ENCODE measurements around the gene LGR4.

DNA sequence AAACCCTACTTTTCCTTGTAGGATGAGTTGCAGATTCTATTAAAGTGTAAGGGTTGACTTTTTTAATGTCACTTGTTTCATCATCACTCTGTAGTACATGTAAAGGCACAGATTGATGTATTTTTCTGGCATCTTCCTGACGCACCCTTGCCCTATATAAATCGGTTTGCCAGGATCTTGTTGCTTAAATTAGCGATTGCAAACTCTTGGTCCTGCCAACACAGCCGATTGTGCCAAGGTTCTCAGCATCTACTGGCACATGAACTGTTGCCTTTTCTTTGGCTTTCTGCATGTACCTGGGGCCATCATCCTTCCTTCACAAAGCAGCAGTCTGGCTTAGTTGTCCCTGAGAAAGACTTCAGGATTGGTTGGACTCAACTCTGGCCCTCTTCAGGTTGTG is 41.5 kb upstream of the LGR4 start:
- no peak for TF ChIP-seq POLR2A (IDR thresholded peaks at IDR 0.05)
- TF ChIP-seq, protein P1, sequence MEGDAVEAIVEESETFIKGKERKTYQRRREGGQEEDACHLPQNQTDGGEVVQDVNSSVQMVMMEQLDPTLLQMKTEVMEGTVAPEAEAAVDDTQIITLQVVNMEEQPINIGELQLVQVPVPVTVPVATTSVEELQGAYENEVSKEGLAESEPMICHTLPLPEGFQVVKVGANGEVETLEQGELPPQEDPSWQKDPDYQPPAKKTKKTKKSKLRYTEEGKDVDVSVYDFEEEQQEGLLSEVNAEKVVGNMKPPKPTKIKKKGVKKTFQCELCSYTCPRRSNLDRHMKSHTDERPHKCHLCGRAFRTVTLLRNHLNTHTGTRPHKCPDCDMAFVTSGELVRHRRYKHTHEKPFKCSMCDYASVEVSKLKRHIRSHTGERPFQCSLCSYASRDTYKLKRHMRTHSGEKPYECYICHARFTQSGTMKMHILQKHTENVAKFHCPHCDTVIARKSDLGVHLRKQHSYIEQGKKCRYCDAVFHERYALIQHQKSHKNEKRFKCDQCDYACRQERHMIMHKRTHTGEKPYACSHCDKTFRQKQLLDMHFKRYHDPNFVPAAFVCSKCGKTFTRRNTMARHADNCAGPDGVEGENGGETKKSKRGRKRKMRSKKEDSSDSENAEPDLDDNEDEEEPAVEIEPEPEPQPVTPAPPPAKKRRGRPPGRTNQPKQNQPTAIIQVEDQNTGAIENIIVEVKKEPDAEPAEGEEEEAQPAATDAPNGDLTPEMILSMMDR (IDR thresholded peaks at IDR 0.05) = no peak

Measured in testis (tissue), 2 donors.